Activated CD8-positive, alpha-beta T cell treated with anti-CD3 and anti-CD28 coated beads for 36 hours (primary cell): Measurements from ENCODE around the gene TGFB3. TPM values are rescaled to one million over a fixed set of nuclear protein-coding genes. Genes with fewer than 3 reads are reported as not detected.

ENCODE experiments used
- ATAC-seq: fragments of 200-7000 bp; cut with Tn5 transposase; one replicate; pipeline ENCODE4 v1.10.0; 2021; ENCODE audit warnings: mild to moderate bottlenecking, moderate library complexity
- CTCF ChIA-PET: fragments of 350-600 bp; sonication (Branson Sonifier 250); formaldehyde crosslinking; loops from one replicate; lab custom pipeline; 2021; ENCODE audit warnings: antibody characterized with exemption; lab: Charles Lee
- POLR2A ChIA-PET: fragments of 350-600 bp; sonication (Branson Sonifier 250); formaldehyde crosslinking; loops from one replicate; lab custom pipeline; 2021; ENCODE audit warnings: antibody characterized with exemption; lab: Charles Lee
- DNase-seq: peaks from one replicate; pipeline ENCODE4 v3.0.0-alpha.2; 2020
- H3K27ac Mint-ChIP-seq: one replicate; pipeline ENCODE4 v1.8.0; 2021; ENCODE audit warnings: mild to moderate bottlenecking, mixed read lengths
- H3K27me3 Mint-ChIP-seq: one replicate; pipeline ENCODE4 v1.8.0; 2021; ENCODE audit warnings: mixed read lengths
- H3K36me3 Mint-ChIP-seq: one replicate; pipeline ENCODE4 v1.8.0; 2021; ENCODE audit warnings: low read depth, mixed read lengths
- H3K4me1 Mint-ChIP-seq: one replicate; pipeline ENCODE4 v1.8.0; 2021; ENCODE audit warnings: low read depth, mixed read lengths
- H3K4me3 Mint-ChIP-seq: one replicate; pipeline ENCODE4 v1.8.0; 2021; ENCODE audit warnings: mild to moderate bottlenecking, moderate library complexity, mixed read lengths
- H3K9me3 Mint-ChIP-seq: one replicate; pipeline ENCODE4 v1.8.0; 2021; ENCODE audit warnings: mixed read lengths
- intact Hi-C: fragments of 100-400 bp; cut with micrococcal nuclease; formaldehyde crosslinking; loops from one replicate; pipeline ENCODE4 v1.10.0; 2022
- total RNA-seq, 2 experiments: library from RNA; stranded (reverse); gene quantifications; one replicate each; pipeline ENCODE4 v1.2.3, GENCODE V29; 2021
- TF ChIP-seq, protein P1 (sequence below): fragments of 200-600 bp; IDR thresholded peaks from one replicate; pipeline ENCODE4 v1.8.0; 2022; ENCODE audit warnings: antibody characterized with exemption, mild to moderate bottlenecking

The TGFB3 gene
- total RNA-seq, 2 experiments from 2014 or later = 3.4 to 4.2 TPM

DNA sequence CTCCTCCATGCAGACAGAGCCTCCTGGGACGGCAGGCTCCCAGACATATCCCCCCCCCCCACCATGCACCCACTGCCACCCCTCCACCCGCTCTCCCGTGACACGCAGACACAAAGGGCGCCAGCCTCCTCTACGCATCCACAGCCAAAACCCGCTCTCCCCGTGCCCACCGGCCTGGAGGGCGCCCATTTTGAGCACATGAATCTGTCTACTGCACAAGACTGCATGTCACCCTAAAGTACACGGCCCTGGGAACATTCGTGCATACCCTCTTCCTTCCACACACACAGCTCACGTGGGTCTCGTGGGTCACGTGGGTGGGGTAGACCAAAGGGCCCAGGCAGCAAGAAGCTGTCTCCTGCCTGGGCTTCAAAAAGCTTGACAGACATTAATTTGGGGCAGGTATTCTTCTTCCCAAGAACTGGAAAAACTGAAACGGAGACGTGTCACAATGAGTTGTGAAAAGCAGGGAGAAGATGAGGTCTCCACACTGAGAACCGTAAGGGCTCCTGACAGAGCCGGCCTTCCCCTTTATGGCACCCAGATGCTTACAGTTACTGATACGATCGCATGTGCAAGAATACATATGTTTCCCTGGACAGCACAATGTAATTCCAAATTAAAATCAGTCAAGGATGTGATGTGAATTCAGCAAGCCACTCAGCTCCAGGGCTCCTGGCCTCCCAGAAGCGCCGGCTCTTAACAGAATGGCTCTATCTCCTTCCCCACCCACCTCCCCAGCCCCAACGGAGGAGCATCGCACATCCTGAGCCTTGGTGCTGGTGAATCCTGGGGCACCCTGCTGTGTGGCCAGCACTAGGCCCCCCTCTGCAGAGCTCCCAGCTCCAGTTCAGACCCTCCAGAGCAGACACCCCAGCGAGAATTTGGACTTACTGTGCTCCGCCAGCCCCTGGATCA is 1.9 kb downstream of the TGFB3 start:
- no peak overlapping the region for H3K4me3 Mint-ChIP-seq
- peaks cover 2% of the 10 kb centered on the region for H3K36me3 Mint-ChIP-seq
- no peak for ATAC-seq
- H3K27ac Mint-ChIP-seq = no peak overlapping the region
- TF ChIP-seq, protein P1, sequence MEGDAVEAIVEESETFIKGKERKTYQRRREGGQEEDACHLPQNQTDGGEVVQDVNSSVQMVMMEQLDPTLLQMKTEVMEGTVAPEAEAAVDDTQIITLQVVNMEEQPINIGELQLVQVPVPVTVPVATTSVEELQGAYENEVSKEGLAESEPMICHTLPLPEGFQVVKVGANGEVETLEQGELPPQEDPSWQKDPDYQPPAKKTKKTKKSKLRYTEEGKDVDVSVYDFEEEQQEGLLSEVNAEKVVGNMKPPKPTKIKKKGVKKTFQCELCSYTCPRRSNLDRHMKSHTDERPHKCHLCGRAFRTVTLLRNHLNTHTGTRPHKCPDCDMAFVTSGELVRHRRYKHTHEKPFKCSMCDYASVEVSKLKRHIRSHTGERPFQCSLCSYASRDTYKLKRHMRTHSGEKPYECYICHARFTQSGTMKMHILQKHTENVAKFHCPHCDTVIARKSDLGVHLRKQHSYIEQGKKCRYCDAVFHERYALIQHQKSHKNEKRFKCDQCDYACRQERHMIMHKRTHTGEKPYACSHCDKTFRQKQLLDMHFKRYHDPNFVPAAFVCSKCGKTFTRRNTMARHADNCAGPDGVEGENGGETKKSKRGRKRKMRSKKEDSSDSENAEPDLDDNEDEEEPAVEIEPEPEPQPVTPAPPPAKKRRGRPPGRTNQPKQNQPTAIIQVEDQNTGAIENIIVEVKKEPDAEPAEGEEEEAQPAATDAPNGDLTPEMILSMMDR = no peak
- POLR2A ChIA-PET = interaction anchor here (0.6 to 1.2 kb wide), 2 partner anchors 71 to 372 kb away, joined by 3 read pairs; no protein-coding TSS in a partner anchor
- CTCF ChIA-PET = interaction anchor here (0.6 to 9.1 kb wide), 8 partner anchors 9 to 402 kb away, joined by 3 to 143 read pairs (median 4); partner anchors contain the start of gene FLVCR2
- DNase-seq = no peak
- H3K9me3 Mint-ChIP-seq = no peaks in the 10 kb centered on the region
- intact Hi-C loops = loop anchor here (2.0 to 5.0 kb wide), 2 partner anchors 73 to 271 kb away; no protein-coding TSS in a partner anchor
- H3K4me1 Mint-ChIP-seq = peaks cover 33% of the 10 kb centered on the region
- no peaks in the 10 kb centered on the region for H3K27me3 Mint-ChIP-seq

DNA sequence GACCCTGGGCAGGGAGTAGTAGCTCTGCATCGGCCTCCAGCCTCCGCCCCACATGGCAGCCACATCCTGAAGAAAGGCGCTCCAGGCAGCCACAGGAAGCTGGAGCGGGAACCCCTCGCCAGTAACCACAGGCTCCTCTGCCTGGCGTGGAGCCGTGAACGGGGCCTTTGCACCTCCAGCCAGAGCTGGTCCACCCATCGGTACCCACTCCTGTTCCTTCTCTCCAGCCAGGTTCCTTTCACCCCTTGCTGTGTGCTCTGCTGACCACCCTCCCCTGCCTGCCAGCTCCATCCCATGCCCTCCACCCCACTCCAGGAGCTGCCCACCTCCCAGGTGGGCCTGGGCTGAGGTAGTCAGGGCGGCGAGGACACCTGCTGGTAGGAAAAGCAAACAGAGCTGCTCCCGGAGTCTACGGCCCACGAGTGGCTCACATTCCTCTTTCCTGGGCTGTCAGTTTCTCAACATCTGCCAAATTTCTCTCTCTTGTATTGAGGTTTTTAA is 2.7 kb downstream of the TGFB3 start:
- POLR2A ChIA-PET = no interaction called here
- no peaks in the 10 kb centered on the region for H3K27me3 Mint-ChIP-seq
- H3K9me3 Mint-ChIP-seq = no peaks in the 10 kb centered on the region
- TF ChIP-seq, protein P1 = peak; percentile 58
- peaks cover 2% of the 10 kb centered on the region for H3K36me3 Mint-ChIP-seq
- no peak overlapping the region for H3K27ac Mint-ChIP-seq
- CTCF ChIA-PET = interaction anchor here (0.6 to 9.1 kb wide), 9 partner anchors 10 to 401 kb away, joined by 3 to 143 read pairs (median 4); partner anchors contain the start of gene FLVCR2
- H3K4me3 Mint-ChIP-seq = no peak overlapping the region
- intact Hi-C loops = no loop called here
- peaks cover 33% of the 10 kb centered on the region for H3K4me1 Mint-ChIP-seq
- ATAC-seq (no peak), DNase-seq (peak; percentile 34)

DNA sequence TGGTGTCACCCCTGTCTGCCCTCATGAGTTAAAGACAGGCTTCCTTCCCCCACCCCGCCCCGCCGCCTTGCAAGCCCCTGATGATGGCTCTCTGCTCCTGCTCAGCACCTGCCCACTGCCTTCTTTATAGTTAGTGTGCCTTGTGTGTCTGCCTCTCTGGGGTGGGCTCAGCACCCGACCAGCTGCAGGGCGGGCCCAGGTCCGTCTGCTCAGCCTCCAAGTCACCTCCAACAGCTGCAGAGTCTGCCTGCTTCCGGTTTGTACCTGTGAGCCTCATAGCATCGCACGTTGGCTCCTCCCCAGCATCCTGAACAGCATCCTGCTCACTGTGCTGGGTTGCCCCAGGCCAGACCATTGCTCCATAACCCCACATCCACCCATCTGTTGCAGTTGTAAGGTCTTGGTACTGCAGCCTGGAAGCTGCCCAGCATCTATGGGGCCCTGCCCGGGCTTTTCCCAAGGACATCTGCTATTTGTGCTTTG is 3.5 kb downstream of the TGFB3 start:
- Mint-ChIP-seq H3K27me3 (no peaks in the 10 kb centered on the region), H3K4me3 (no peak overlapping the region), H3K9me3 (no peaks in the 10 kb centered on the region), H3K27ac (no peak overlapping the region), H3K4me1 (peaks cover 33% of the 10 kb centered on the region), H3K36me3 (peaks cover 2% of the 10 kb centered on the region)
- POLR2A ChIA-PET = no interaction called here
- TF ChIP-seq, protein P1 = no peak
- intact Hi-C loops = no loop called here
- DNase-seq (peak; percentile 31), ATAC-seq (no peak)
- CTCF ChIA-PET = interaction anchor here (0.6 to 9.1 kb wide), 9 partner anchors 9 to 269 kb away, joined by 3 to 143 read pairs (median 3); no protein-coding TSS in a partner anchor

DNA sequence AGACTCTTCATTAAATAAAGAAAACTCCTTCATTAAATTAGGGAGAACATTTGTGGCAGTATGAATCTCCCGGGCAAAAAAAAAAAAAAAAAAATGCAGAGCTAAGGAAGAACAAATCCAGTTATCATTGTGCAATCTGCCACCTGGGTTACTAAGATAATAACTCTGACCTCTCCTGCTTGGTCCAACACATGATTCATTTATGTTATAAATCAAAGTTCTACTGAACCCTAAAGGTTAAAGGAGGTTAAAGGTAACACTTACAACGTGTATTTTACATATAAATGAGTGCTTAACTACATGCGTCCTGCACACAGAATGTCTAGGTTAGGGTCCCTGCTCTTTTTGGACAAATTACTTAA is 4.2 kb downstream of the TGFB3 start:
- Mint-ChIP-seq H3K4me1 (peaks cover 33% of the 10 kb centered on the region), H3K27ac (no peak overlapping the region), H3K9me3 (no peaks in the 10 kb centered on the region), H3K27me3 (no peaks in the 10 kb centered on the region), H3K36me3 (peaks cover 2% of the 10 kb centered on the region), H3K4me3 (no peak overlapping the region)
- CTCF ChIA-PET = interaction anchor here (0.6 to 9.1 kb wide), 4 partner anchors 70 to 268 kb away, joined by 3 to 143 read pairs (median 33); no protein-coding TSS in a partner anchor
- POLR2A ChIA-PET = no interaction called here
- intact Hi-C loops = no loop called here
- TF ChIP-seq, protein P1 = no peak
- ATAC-seq (no peak), DNase-seq (no peak)
